Measurements from ENCODE around the gene LRRC30. TPM values are rescaled to one million over a fixed set of nuclear protein-coding genes. Genes with fewer than 3 reads are reported as not detected.

The LRRC30 gene
- total and polyA plus RNA-seq, 9 donors, result not detected

DNA sequence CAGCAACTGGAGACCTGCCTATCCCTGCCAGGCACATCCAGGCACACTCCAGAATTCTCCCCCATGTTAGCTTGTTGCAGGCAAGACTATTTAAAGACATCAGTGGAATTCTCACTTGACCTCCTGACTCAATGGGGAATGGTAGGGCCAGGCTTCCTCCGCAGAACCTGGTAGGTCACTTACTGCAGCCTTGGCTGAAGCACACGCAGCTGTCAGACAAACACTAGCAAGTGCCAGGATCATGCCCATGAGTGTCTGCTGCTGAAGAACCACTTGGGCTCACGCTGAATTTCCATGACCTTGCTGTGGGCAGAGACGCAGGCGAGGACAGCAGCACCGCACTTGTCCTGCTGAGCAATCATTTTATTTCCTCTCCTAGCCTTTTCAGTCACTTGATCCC lies 3.2 kb downstream of the LRRC30 start:
- no peak for TF ChIP-seq EP300 (IDR thresholded peaks at IDR 0.05)
- no peak for TF ChIP-seq POLR2A (IDR thresholded peaks at IDR 0.05)
- TF ChIP-seq, protein P1, sequence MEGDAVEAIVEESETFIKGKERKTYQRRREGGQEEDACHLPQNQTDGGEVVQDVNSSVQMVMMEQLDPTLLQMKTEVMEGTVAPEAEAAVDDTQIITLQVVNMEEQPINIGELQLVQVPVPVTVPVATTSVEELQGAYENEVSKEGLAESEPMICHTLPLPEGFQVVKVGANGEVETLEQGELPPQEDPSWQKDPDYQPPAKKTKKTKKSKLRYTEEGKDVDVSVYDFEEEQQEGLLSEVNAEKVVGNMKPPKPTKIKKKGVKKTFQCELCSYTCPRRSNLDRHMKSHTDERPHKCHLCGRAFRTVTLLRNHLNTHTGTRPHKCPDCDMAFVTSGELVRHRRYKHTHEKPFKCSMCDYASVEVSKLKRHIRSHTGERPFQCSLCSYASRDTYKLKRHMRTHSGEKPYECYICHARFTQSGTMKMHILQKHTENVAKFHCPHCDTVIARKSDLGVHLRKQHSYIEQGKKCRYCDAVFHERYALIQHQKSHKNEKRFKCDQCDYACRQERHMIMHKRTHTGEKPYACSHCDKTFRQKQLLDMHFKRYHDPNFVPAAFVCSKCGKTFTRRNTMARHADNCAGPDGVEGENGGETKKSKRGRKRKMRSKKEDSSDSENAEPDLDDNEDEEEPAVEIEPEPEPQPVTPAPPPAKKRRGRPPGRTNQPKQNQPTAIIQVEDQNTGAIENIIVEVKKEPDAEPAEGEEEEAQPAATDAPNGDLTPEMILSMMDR (IDR thresholded peaks at IDR 0.05), result no peak

DNA sequence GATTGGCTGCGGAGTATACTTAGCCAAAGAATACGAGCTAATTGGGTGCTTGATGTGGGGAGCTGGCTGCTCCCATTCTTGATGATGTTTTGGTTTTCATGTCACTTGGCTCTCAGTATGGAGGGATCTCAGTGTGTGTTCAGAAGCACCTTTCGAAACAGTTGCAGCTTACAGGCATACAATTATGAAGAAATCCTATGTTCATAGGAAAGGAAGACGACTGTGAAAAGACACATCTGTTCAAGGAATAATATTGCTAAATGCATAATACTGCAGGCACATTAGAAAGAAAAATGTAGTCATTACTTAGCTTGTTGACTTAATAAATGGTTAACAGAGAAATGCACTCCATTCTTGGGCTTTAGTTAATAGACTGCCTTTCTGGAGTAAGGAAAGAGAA lies 4.1 kb downstream of the LRRC30 start:
- no peaks in the 10 kb centered on the region for H3K27me3 ChIP-seq
- no peak overlapping the region for H3K4me3 ChIP-seq
- H3K9me3 ChIP-seq, result no peaks in the 10 kb centered on the region
- H3K27ac ChIP-seq, result no peak overlapping the region
- TF ChIP-seq EP300 (IDR thresholded peaks at IDR 0.05) (no peak), POLR2A (IDR thresholded peaks at IDR 0.05) (no peak)
- TF ChIP-seq, protein P1 (IDR thresholded peaks at IDR 0.05), result no peak
- 78 to 84% (median 80%) methylated on average over 4 of the region's 4 CpGs for WGBS, 3 donors
- DNase-seq, result no peak
- H3K4me1 ChIP-seq (ENCODE audit: insufficient read depth), result no peaks in the 10 kb centered on the region
- no peaks in the 10 kb centered on the region for H3K36me3 ChIP-seq
- intact Hi-C loops (cut with DNase I), result no loop called here

More for the DNA sequence above, 3.2 kb downstream of the LRRC30 start:
- H3K9me3 ChIP-seq, result no peaks in the 10 kb centered on the region
- H3K27ac ChIP-seq, result no peak overlapping the region
- intact Hi-C loops (cut with DNase I), result no loop called here
- no peak for DNase-seq
- H3K36me3 ChIP-seq, result no peaks in the 10 kb centered on the region
- 70 to 80% (median 77%) methylated on average over 6 of the region's 6 CpGs for WGBS, 3 donors
- no peaks in the 10 kb centered on the region for H3K4me1 ChIP-seq (ENCODE audit: insufficient read depth)
- H3K27me3 ChIP-seq, result no peaks in the 10 kb centered on the region
- no peak overlapping the region for H3K4me3 ChIP-seq

DNA sequence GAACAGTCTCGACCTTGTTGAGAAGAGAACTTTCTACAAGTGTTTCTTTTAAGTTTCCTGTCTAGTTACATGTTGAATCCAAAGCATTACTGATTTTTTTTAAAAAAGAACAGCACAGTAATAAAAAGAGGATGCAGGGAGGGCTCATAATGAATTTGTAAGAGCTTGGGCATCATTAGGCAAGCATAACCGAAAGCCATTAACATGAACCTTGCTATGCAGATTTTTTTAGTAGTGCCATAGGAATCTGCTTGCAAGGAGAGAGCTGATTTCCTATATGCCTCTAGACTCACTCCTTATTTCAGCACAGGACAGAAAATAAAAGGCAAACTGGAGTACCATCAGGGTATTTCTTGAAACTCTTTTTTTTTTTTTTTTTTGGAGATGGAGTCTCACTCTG lies 5.2 kb downstream of the LRRC30 start:
- H3K4me3 ChIP-seq, result no peak overlapping the region
- no peaks in the 10 kb centered on the region for H3K36me3 ChIP-seq
- 46 to 47% (median 47%) methylated on average over 2 of the region's 2 CpGs for WGBS, 3 donors
- no peaks in the 10 kb centered on the region for H3K9me3 ChIP-seq
- DNase-seq, result no peak
- intact Hi-C loops (cut with DNase I), result no loop called here
- no peaks in the 10 kb centered on the region for H3K4me1 ChIP-seq (ENCODE audit: insufficient read depth)
- TF ChIP-seq EP300 (IDR thresholded peaks at IDR 0.05), result no peak
- no peak for TF ChIP-seq POLR2A (IDR thresholded peaks at IDR 0.05)
- TF ChIP-seq, protein P1 (IDR thresholded peaks at IDR 0.05), result no peak
- no peaks in the 10 kb centered on the region for H3K27me3 ChIP-seq
- no peak overlapping the region for H3K27ac ChIP-seq

DNA sequence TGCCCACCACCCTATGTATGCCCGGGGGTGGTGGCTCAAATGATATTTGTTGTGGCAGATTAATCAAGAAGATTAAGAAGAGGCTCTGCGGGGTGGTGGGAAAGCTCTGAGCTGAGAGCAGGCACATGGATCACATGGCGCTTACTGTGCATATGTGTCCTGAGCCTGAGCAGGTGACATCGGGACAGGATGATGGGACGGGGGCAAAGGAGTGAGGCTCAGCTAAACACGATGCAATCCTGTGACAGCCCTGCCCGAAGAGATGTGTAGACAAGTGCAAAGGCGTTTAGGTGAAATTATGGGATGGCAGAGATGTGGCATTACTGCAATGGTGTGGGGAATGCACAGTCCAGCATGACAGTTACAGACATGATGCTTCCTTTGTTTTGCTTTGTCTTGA lies 6.0 kb downstream of the LRRC30 start:
- WGBS, 3 donors, result 88 to 92% (median 90%) methylated on average over 8 of the region's 8 CpGs
- H3K27ac ChIP-seq, result no peak overlapping the region
- H3K36me3 ChIP-seq, result no peaks in the 10 kb centered on the region
- H3K27me3 ChIP-seq, result no peaks in the 10 kb centered on the region
- no peaks in the 10 kb centered on the region for H3K9me3 ChIP-seq
- no peak overlapping the region for H3K4me3 ChIP-seq
- DNase-seq, result no peak
- no peaks in the 10 kb centered on the region for H3K4me1 ChIP-seq (ENCODE audit: insufficient read depth)
- no peak for TF ChIP-seq EP300 (IDR thresholded peaks at IDR 0.05)
- no peak for TF ChIP-seq POLR2A (IDR thresholded peaks at IDR 0.05)
- TF ChIP-seq, protein P1 (IDR thresholded peaks at IDR 0.05), result no peak
- intact Hi-C loops (cut with DNase I), result no loop called here
